Anterior cingulate cortex (tissue), 58 donors: ENCODE results near the gene SCN2B.
A peak's percentile ranks its signal among the peaks of the same experiment; 100 is the strongest.

Experiments
- DNase-seq, 58 donors: peaks; one replicate each; lab custom pipeline; 2025; lab: John Stamatoyannopoulos, UW

Gene SCN2B

GRCh38 chr11:118175993-118176777 is at the start of gene SCN2B:
Gene SCN2B, minus strand, starts transcription at chr11:118176639. Its CDS starts 208 bp downstream, at chr11:118176431.
- peak in 12 of 58 donors; percentile 12 to 54 (median 32) for DNase-seq

DNA sequence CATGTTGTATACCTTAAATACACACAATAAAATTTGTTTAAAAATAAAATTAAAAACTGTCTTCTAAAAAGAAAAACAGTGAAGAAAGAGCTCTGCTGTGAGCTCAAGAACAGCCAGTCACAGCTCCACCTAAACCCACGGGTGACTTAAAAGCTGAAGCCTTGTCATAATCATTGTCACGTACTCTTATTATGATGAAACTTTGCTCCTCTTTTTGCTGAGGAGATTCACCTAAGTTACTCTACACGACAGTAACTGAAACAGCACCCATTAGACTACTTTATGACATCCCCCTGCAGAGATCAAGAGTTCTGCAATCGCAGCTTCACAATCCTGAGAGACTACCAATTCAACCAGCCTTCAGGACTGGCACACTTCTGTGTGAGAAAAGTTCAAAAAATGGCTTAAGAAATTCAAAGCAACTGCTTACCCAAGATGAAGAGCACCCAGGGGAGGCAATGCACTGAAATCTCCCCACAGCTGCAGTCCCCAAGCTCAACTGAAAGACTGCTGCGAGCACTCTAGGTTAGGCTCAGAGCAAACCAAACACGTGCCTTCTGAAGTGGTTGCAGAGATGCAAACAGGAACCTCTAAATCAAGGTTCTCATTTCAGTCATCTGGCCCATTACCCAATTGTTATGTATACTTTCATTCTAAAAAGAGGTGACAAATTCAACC is 48.2 kb upstream of the SCN2B start, which contains the start of gene JAML:
TSS of gene JAML (minus strand) at position 501 of the 678 bp plus-strand sequence. CDS start 10,145 bp downstream, outside the sequence.
- no peak for DNase-seq

GRCh38 chr11:118223992-118224391 is 47.6 kb upstream of the SCN2B start:
- no peak for DNase-seq

DNA sequence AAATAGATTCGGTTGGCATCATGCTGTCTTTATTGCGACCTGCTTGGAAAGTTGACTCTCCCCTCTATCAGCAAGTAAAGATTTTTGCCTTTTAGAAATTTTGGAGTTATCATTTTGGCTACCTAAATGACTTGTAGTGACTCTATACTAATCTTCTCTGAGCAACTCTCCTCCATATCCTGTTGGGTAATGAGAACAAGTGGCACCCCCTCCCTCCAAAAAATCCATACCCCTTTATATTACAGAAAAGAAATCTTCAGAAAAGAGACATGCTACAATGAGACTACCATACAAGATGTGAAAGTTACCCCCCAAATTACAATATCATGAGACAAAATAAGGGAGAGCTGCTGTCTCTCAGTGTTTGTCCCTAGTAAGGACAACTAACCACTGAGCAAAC is 47.1 kb upstream of the SCN2B start:
- no peak for DNase-seq

- no peak for DNase-seq
Measured at GRCh38 chr11:118222437-118222836, 46.0 kb upstream of the SCN2B start.

- DNase-seq, result no peak
Measured at GRCh38 chr11:118221419-118221818, 45.0 kb upstream of the SCN2B start.

GRCh38 chr11:118219732-118220131 is 43.3 kb upstream of the SCN2B start:
- no peak for DNase-seq

GRCh38 chr11:118219244-118219643 is 42.8 kb upstream of the SCN2B start:
- no peak for DNase-seq

- no peak for DNase-seq
Measured at GRCh38 chr11:118217575-118217974, 41.1 kb upstream of the SCN2B start.

DNA sequence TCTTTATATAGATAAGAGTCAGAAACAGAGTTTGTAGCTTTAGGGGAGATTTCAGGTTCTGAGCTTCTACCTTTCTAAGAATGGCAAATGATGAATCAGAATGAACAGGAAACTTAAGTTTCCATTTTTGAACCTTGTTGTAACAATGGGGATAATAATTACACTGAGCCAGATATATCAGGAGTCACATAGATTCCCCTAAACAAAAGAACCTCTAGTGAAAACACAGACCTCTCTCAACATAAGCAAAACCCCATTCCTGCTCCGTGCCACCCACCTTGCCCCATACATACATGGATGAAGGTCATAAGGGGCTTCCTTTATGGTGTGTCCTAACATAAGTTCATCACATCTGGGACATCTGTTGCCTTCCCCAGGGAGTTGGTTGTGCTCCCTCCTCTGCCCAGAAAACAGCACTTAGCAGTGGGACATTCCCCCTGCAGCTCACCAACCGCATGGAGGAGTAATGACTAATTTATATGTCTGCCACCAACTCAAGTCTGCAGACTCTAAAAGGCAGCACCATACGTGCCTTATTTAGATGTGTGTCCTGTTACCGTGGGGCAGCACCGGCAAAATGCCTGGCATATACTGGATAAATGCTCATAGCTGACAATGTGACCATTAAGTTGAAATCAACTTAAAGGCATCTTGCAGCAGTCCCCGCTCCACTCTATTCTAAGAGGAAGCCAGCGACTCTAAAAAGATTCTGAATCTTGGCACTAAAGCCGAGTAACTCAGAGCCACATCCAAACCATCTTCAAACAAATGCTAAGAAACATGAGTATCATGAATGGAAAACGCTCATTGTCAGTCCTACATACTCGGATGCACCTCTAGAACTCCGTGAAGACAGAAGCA is 40.4 kb upstream of the SCN2B start:
- no peak for DNase-seq

GRCh38 chr11:118215765-118216164 is 39.3 kb upstream of the SCN2B start:
- DNase-seq, result no peak

GRCh38 chr11:118215262-118215661 is 38.8 kb upstream of the SCN2B start:
- no peak for DNase-seq

- DNase-seq, result peak in 3 of 58 donors; percentile 6 to 26 (median 23)
Measured at GRCh38 chr11:118214210-118214914, 37.9 kb upstream of the SCN2B start.

DNA sequence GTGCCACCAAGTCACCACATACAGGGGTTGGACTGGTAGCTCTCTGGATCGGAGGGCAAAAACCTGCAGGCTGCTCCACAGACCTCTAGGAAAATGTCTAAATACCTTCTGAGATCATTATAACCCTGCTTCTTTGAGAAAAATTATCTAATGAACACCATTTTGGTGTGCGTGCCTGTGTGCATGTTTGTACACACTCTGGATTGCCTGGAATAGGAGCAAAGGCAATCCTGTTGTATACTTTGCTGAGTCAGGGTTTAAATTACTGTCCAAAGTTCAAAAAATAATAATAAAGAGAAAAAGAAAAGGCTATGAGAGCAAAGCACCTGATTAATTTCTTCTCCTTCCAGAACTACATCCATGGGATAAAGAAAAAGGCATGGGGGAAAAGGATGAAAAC is 37.3 kb upstream of the SCN2B start:
- no peak for DNase-seq

DNA sequence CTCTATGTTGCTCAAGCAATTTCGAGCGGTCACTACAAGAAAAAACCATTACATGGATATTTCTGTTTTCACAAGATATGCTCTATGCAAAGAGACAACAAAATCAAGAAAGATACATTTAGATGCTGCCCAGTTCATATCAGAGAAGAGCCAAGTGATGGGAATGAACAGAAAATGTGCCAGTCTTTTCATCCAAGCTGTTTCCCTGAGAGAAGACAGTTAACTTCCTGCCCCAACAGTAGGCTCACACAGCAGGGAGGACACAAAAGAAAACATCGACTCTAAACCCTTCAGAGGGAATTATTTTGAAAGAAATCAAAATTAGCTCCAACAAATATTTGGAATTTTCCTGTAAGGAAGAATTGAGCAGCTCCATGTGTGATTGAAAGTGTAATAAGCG is 36.8 kb upstream of the SCN2B start:
- DNase-seq, result no peak

- DNase-seq, result no peak
Measured at GRCh38 chr11:118212781-118213191, 36.3 kb upstream of the SCN2B start.

DNA sequence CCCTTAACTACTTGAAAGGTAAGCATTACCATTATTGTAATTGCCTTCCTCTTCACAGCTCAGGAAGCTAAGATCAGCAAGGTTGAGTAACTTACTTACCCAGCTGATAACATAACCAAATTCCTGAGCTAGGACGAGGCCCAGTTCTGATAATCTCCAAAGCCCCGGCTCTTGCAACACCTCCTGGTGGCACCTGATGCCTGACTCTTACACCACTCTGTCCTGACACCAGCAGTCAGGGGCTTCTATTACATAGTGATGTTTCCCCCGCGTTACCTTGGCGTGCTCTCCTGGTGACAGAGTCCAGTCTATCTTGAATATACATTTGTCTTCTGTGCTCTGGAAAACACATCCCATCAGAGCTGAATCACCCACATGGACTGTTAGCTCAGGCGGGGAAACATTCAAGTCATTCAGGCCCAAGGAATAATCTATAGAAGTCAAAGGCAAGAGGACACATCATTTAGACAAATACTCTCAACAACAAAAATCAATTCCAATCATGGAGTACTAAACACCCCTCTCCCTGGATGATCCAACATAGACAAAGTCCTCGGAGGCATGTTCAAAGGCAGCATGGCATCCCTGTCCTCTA is 35.8 kb upstream of the SCN2B start:
- no peak for DNase-seq

GRCh38 chr11:118211006-118211405 is 34.6 kb upstream of the SCN2B start:
- DNase-seq, result peak in 25 of 58 donors; percentile 2 to 65 (median 19)

DNA sequence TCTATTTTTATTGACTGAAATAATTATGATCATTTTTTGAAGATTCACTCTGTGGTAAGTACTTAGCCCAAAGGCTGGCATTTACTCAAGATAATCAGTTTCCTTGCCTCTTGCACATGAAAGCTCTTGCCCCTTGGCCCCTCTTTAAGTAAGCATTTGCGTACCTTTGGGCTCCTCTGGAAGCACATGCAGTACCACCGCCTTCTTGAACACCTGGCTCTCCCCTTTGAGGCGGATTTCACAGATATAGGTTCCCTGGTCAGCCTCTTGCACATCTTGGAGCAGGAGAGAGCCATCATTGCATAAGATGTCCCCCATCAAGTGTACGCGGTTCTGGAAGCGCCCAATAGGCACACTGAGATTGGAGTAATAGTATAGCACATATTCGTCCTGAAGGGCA is 33.9 kb upstream of the SCN2B start:
- no peak for DNase-seq

- DNase-seq, result no peak
Measured at GRCh38 chr11:118209033-118209432, 32.6 kb upstream of the SCN2B start.
